NCI-H1694 treated with DMSO at 0.1 percent for 48 hours (cell line): ENCODE results near the gene ADAMTS7.
"Not testable (repeated sequence)": the region's sequence is repeated elsewhere in the genome, so short reads cannot be mapped to it uniquely, and the experiment has no call there.

Experiments
- DNase-seq: peaks from one replicate; lab custom pipeline; 2025; lab: John Stamatoyannopoulos, UW

The ADAMTS7 gene

GRCh38 chr15:78779176-78779785 is 32.0 kb downstream of the ADAMTS7 start:
- DNase-seq: not testable (repeated sequence)

GRCh38 chr15:78778422-78778821 is 32.8 kb downstream of the ADAMTS7 start:
- DNase-seq: no peak

- DNase-seq: peak; percentile 45
Measured at GRCh38 chr15:78777953-78778345, 33.3 kb downstream of the ADAMTS7 start.

GRCh38 chr15:78777290-78777952 is 33.8 kb downstream of the ADAMTS7 start:
- DNase-seq: not testable (repeated sequence)

- not testable (repeated sequence) for DNase-seq
Measured at GRCh38 chr15:78776046-78776925, 35.0 kb downstream of the ADAMTS7 start.

GRCh38 chr15:78775472-78775871 is 35.8 kb downstream of the ADAMTS7 start:
- DNase-seq: no peak

GRCh38 chr15:78774451-78774990 is 36.7 kb downstream of the ADAMTS7 start:
- DNase-seq: not testable (repeated sequence)

- DNase-seq: not testable (repeated sequence)
Measured at GRCh38 chr15:78773765-78774450, 37.4 kb downstream of the ADAMTS7 start.

GRCh38 chr15:78772738-78773137 is 38.5 kb downstream of the ADAMTS7 start:
- DNase-seq: no peak

GRCh38 chr15:78771436-78772000 is 39.7 kb downstream of the ADAMTS7 start:
- not testable (repeated sequence) for DNase-seq

GRCh38 chr15:78771020-78771419 is 40.2 kb downstream of the ADAMTS7 start:
- DNase-seq: not testable (repeated sequence)

- DNase-seq: peak; percentile 5
Measured at GRCh38 chr15:78769473-78770225, 41.6 kb downstream of the ADAMTS7 start.

- DNase-seq: no peak
Measured at GRCh38 chr15:78768531-78769408, 42.5 kb downstream of the ADAMTS7 start.

- no peak for DNase-seq
Measured at GRCh38 chr15:78768096-78768495, 43.2 kb downstream of the ADAMTS7 start.

- no peak for DNase-seq
Measured at GRCh38 chr15:78767331-78767951, 43.8 kb downstream of the ADAMTS7 start.

GRCh38 chr15:78766641-78767071 is 44.6 kb downstream of the ADAMTS7 start:
- DNase-seq: not testable (repeated sequence)

- no peak for DNase-seq
Measured at GRCh38 chr15:78766041-78766440, 45.2 kb downstream of the ADAMTS7 start.

GRCh38 chr15:78765154-78765860 is 46.0 kb downstream of the ADAMTS7 start:
- DNase-seq: not testable (repeated sequence)
